Endothelial cell of umbilical vein (primary cell): ENCODE measurements around the gene HIC1. TPM values are rescaled to one million over a fixed set of nuclear protein-coding genes. Genes with fewer than 3 reads are reported as not detected.

Experiments
- BruUV-seq: library from RNA; stranded (reverse); fragments of 400-500 nt; replicated peaks from 2 replicates; lab custom pipeline; 2021; lab: Mats Ljungman, UMichigan
- CTCF ChIA-PET: fragments of 300-600, 350-600 bp; sonication (Branson Sonifier 250); formaldehyde crosslinking; loops from one replicate; lab custom pipeline; 2021; ENCODE audit warnings: antibody characterized with exemption, inconsistent platforms; lab: Charles Lee
- POLR2A ChIA-PET: fragments of 300-600, 350-600 bp; sonication (Branson Sonifier 250); formaldehyde crosslinking; loops from one replicate; lab custom pipeline; 2021; ENCODE audit warnings: antibody characterized with exemption, inconsistent platforms; lab: Charles Lee
- DNase-seq: peaks from one replicate; pipeline ENCODE4 v3.0.0-alpha.2; 2011; ENCODE audit warnings: low read depth, low spot score
- FAIRE-seq: peaks from 2 replicates; lab custom pipeline; 2011; peaks lifted over from hg19 to GRCh38; lab: Jason Lieb, UNC
- H2AFZ ChIP-seq: 2 replicates; pipeline ENCODE4 v1.6.0; 2012; ENCODE audit warnings: low read depth, low read length, control low read depth, inconsistent platforms
- H3K27ac ChIP-seq: 2 replicates; pipeline ENCODE4 v1.5.1; 2011; ENCODE audit warnings: low read depth, mild to moderate bottlenecking, control low read depth, low read length, moderate library complexity; ENCODE audit not compliant: insufficient read depth
- H3K27me3 ChIP-seq, 2 experiments: 2 replicates each; pipeline versions ENCODE4 v1.6.0 to v1.6.1; 2011; ENCODE audit warnings: low read length in 2 of 2, mixed read lengths in 1 of 2; ENCODE audit not compliant: control insufficient read depth in 2 of 2, insufficient read depth in 2 of 2
- H3K36me3 ChIP-seq, 2 experiments: 2 replicates in 1 of 2; 3 replicates in 1 of 2; pipeline ENCODE4 v1.5.1; 2011; ENCODE audit warnings: low read length in 2 of 2, mild to moderate bottlenecking in 1 of 2, moderate library complexity in 1 of 2; ENCODE audit not compliant: control insufficient read depth in 2 of 2, insufficient read depth in 2 of 2; ENCODE audit errors: extremely low read depth in 1 of 2
- H3K4me1 ChIP-seq: 3 replicates; pipeline ENCODE4 v1.5.1; 2011; ENCODE audit warnings: mild to moderate bottlenecking, low read length; ENCODE audit not compliant: control insufficient read depth, insufficient read depth; ENCODE audit errors: extremely low read depth
- H3K4me2 ChIP-seq: 2 replicates; pipeline ENCODE4 v1.6.1; 2011; ENCODE audit warnings: low read length, control low read depth, mixed read lengths; ENCODE audit not compliant: insufficient read depth
- H3K4me3 ChIP-seq, 3 experiments: fragments of 200-600 bp in 1 of 3; sonication (generic), shearing (Covaris generic) in 1 of 3; replicated peaks in 1 of 3; 2 replicates each; pipeline ENCODE4 v1.5.1; 2011 to 2016; ENCODE audit warnings: control low read depth in 3 of 3, low read length in 3 of 3, mild to moderate bottlenecking in 2 of 3, inconsistent platforms in 1 of 3, low read depth in 1 of 3, moderate library complexity in 1 of 3; ENCODE audit not compliant: insufficient read depth in 1 of 3
- H3K79me2 ChIP-seq: 2 replicates; pipeline ENCODE4 v1.6.0; 2012; ENCODE audit warnings: low read length, inconsistent platforms; ENCODE audit not compliant: control insufficient read depth, insufficient read depth
- H3K9ac ChIP-seq: replicated peaks from 2 replicates; pipeline ENCODE3; 2011; ENCODE audit warnings: low read length, control low read depth; ENCODE audit not compliant: insufficient read depth; ENCODE audit errors: extremely low read depth
- H3K9me1 ChIP-seq: replicated peaks from 3 replicates; pipeline ENCODE4 v1.6.0; 2011; ENCODE audit warnings: mild to moderate bottlenecking, low read length; ENCODE audit not compliant: control insufficient read depth, insufficient read depth; ENCODE audit errors: extremely low read depth
- H3K9me3 ChIP-seq: replicated peaks from 2 replicates; pipeline ENCODE4 v1.5.1; 2012; ENCODE audit warnings: low read length, inconsistent platforms; ENCODE audit not compliant: control insufficient read depth, insufficient read depth
- H4K20me1 ChIP-seq: replicated peaks from 2 replicates; pipeline ENCODE3; 2011; ENCODE audit warnings: mild to moderate bottlenecking, low read length; ENCODE audit not compliant: control insufficient read depth, insufficient read depth; ENCODE audit errors: extremely low read depth
- EZH2 ChIP-seq: IDR thresholded peaks from 2 replicates; pipeline ENCODE4 v1.6.1; 2012; ENCODE audit warnings: borderline replicate concordance, low read depth, mild to moderate bottlenecking, moderate library complexity, low read length, inconsistent platforms; ENCODE audit not compliant: severe bottlenecking
- FOS ChIP-seq: IDR thresholded peaks from 2 replicates; pipeline ENCODE4 v1.6.1; 2011; ENCODE audit warnings: mild to moderate bottlenecking, low read length, moderate library complexity, borderline replicate concordance; ENCODE audit not compliant: insufficient read depth
- GATA2 ChIP-seq: IDR thresholded peaks from 2 replicates; pipeline ENCODE4 v1.7.0; 2011; ENCODE audit warnings: low read depth, mild to moderate bottlenecking, moderate library complexity, mixed read lengths, low read length; ENCODE audit not compliant: insufficient read length, insufficient read depth
- JUN ChIP-seq: IDR thresholded peaks from 2 replicates; pipeline ENCODE4 v1.6.1; 2011; ENCODE audit warnings: borderline replicate concordance, low read depth; ENCODE audit not compliant: insufficient read length, insufficient read depth
- MAX ChIP-seq: IDR thresholded peaks from 2 replicates; pipeline ENCODE4 v1.6.1; 2011; ENCODE audit not compliant: insufficient read depth, insufficient read length
- MYC ChIP-seq: IDR thresholded peaks from one replicate; pipeline ENCODE4 v1.6.1; 2011; ENCODE audit warnings: mild to moderate bottlenecking, low read depth, low read length
- POLR2A ChIP-seq: IDR thresholded peaks from 2 replicates; pipeline ENCODE4 v1.6.1; 2012; ENCODE audit warnings: low read depth, mild to moderate bottlenecking, control low read depth, low read length
- POLR2AphosphoS5 ChIP-seq: IDR thresholded peaks from 2 replicates; pipeline ENCODE4 v1.6.1; 2012; ENCODE audit warnings: low read depth, mild to moderate bottlenecking, control low read depth, low read length, moderate library complexity; ENCODE audit not compliant: insufficient read depth
- dilution Hi-C: fragments of 300-500 bp; cut with MboI; formaldehyde crosslinking; loops from one replicate; pipeline ENCODE4 v1.15.0; 2019; ENCODE audit warnings: low sequenced_read_pairs; ENCODE audit not compliant: extremely low pct_ligation_motif_present
- intact Hi-C: fragments of 100-400 bp; cut with micrococcal nuclease; formaldehyde crosslinking; loops from one replicate; pipeline ENCODE4 v1.10.0; 2022
- polyA plus RNA-seq, 4 experiments: library from polyadenylated mRNA; depleted of rRNA in 3 of 4; stranded (reverse) in 3 of 4; unstranded in 1 of 4; fragments of >200 nt; gene quantifications; 2 replicates each; pipeline versions ENCODE4 v1.2.1 to v1.2.3, GENCODE V29; 2011 to 2012; ENCODE audit warnings: missing spikeins in 1 of 4
- total RNA-seq: library from RNA; stranded (reverse); gene quantifications from 2 replicates; pipeline ENCODE4 v1.2.3, GENCODE V29; 2021
- TF ChIP-seq, protein P1 (sequence below), 2 donors: IDR thresholded peaks; 1 replicate in 1 of 2; 2 replicates in 1 of 2; pipeline ENCODE4 v1.5.1; 2011; ENCODE audit warnings: low read length in 2 of 2, mild to moderate bottlenecking in 2 of 2, moderate library complexity in 2 of 2, control low read depth in 1 of 2, inconsistent platforms in 1 of 2, low read depth in 1 of 2; ENCODE audit not compliant: insufficient read depth in 1 of 2; ENCODE audit errors: extremely low read depth in 1 of 2

HIC1 gene
- total and polyA plus RNA-seq, 2 donors (not counting 3 experiments of a cell fraction or from before 2014, with no cell fraction given) = 18.2 to 35.5 TPM

DNA sequence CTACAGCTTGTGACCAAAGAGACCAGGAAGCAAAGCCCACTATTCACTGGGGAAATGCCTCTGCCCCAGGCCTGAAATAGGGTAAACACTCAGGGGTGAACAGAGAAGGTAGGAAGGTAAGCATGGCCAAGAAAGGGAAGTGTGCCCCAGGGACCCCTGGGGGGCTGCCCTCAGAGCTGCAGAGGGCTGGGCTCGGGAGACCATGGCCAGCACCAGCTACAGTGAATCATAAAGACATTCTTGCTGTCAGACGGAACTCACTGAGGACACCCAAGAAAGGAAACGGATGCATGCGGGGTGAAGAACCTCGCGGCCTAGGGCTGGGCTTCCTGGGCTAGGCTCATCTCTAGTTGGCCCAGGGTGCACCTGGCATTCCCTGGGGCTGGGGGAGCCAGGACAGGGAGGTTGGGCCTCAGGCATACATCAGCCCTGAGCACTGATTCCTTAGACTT is 9.6 kb downstream of the HIC1 start:
- no TSS peak for BruUV-seq
- POLR2A ChIA-PET = no interaction called here
- Histone ChIP-seq H3K79me2 (peaks cover 8% of the 10 kb centered on the region), H3K9me3 (no peaks in the 10 kb centered on the region), H3K36me3 (peaks cover 0 to 13% of the 10 kb centered on the region in 2 experiments), H3K4me1 (peaks cover 51% of the 10 kb centered on the region), H3K4me2 (no peak overlapping the region), H3K27me3 (no peaks in the 10 kb centered on the region), H2AFZ (no peak overlapping the region), H4K20me1 (no peaks in the 10 kb centered on the region), H3K27ac (peak overlapping the region; percentile 78), H3K9ac (no peak overlapping the region), H3K9me1 (no peaks in the 10 kb centered on the region), H3K4me3 (no peak overlapping the region)
- CTCF ChIA-PET = interaction anchor here (0.9 to 17.2 kb wide), 7 partner anchors 9 to 217 kb away, joined by 3 to 455 read pairs (median 5); partner anchors contain the start of gene HIC1
- dilution Hi-C loops (no loop called here), intact Hi-C loops (no loop called here)
- TF ChIP-seq MYC (no peak), EZH2 (no peak), POLR2AphosphoS5 (no peak), MAX (no peak), FOS (no peak)
- no peak for DNase-seq
- no peak for FAIRE-seq

DNA sequence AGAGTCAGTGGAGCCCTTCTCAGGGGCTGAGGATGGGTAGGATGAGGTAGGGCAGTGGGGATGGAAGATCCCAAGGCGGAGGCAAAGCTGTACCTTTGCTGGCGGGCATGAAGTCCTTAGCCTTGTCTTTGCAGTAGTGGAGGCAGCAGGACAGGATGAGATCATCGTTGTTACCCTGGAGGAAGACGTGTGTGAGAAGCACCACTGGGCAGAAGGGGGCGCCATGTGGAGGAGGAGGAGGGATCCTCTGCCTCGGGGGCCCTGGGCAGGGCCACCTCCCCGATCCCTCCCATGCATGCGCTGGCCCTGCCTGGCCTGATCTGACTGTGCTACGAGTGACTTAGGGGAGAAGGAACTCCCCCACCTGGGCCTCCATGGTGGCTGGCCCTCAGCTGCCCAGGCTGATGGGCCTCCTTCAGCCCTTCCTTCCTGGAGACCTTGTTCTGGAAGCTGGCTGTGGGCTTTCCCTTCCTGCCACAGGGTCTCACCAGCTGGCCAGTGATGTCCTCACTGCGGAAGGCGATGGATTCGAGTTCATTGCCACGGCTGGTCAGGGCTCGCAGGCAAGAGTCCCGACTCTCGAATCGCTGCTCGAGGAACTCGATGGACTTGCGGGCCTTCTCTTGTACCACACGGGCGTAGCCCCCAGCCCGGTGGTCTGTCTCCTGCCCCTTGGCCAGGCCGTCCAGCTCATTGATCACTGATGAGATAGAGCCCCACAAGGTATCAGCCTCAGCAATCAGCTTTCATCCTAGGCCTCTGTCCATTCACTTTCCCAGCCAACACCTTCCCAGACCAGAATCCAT is 10.3 kb downstream of the HIC1 start:
- no peak for TF ChIP-seq MAX
- no peak for TF ChIP-seq POLR2A
- TF ChIP-seq JUN = peak; percentile 24
- TF ChIP-seq, protein P1, sequence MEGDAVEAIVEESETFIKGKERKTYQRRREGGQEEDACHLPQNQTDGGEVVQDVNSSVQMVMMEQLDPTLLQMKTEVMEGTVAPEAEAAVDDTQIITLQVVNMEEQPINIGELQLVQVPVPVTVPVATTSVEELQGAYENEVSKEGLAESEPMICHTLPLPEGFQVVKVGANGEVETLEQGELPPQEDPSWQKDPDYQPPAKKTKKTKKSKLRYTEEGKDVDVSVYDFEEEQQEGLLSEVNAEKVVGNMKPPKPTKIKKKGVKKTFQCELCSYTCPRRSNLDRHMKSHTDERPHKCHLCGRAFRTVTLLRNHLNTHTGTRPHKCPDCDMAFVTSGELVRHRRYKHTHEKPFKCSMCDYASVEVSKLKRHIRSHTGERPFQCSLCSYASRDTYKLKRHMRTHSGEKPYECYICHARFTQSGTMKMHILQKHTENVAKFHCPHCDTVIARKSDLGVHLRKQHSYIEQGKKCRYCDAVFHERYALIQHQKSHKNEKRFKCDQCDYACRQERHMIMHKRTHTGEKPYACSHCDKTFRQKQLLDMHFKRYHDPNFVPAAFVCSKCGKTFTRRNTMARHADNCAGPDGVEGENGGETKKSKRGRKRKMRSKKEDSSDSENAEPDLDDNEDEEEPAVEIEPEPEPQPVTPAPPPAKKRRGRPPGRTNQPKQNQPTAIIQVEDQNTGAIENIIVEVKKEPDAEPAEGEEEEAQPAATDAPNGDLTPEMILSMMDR (IDR thresholded peaks at IDR 0.05; ENCODE audit: extremely low read depth in 1 of 2, insufficient read depth in 1 of 2, low read depth in 1 of 2, low read length in 2 of 2) = peak; percentile 66 to 70
- peak; percentile 32 for TF ChIP-seq POLR2AphosphoS5
- no peak for TF ChIP-seq FOS
- no peak for TF ChIP-seq GATA2
- no peak for TF ChIP-seq MYC
- TF ChIP-seq EZH2 = no peak
- FAIRE-seq = peak; percentile 76
- intact Hi-C loops (loop anchor here (1.0 kb wide), 2 partner anchors 166 to 179 kb away; no protein-coding TSS in a partner anchor), dilution Hi-C loops (no loop called here)
- H3K9me3 ChIP-seq = no peaks in the 10 kb centered on the region
- peaks cover 8% of the 10 kb centered on the region for H3K79me2 ChIP-seq
- H2AFZ ChIP-seq = no peak overlapping the region
- peaks cover 53% of the 10 kb centered on the region for H3K4me1 ChIP-seq
- H3K4me3 ChIP-seq = no peak overlapping the region
- no peaks in the 10 kb centered on the region for H4K20me1 ChIP-seq
- H3K4me2 ChIP-seq = no peak overlapping the region
- H3K27me3 ChIP-seq = no peaks in the 10 kb centered on the region
- H3K36me3 ChIP-seq = peaks cover 0 to 14% of the 10 kb centered on the region in 2 experiments
- DNase-seq = peak; percentile 79
- H3K9ac ChIP-seq = peak overlapping the region; percentile 6
- H3K9me1 ChIP-seq = no peaks in the 10 kb centered on the region
- H3K27ac ChIP-seq = peak overlapping the region; percentile 78
- ChIA-PET POLR2A (no interaction called here), CTCF (interaction anchor here (0.7 to 17.2 kb wide), 16 partner anchors 10 to 218 kb away, joined by 3 to 455 read pairs (median 4); partner anchors contain the start of gene HIC1)
- BruUV-seq = no TSS peak
